H1 (cell line): ENCODE data around the gene PRAME. TPM values are rescaled to one million over a fixed set of nuclear protein-coding genes. Genes with fewer than 3 reads are reported as not detected.
A peak's percentile ranks its signal among the peaks of the same experiment; 100 is the strongest.

Experiments used
- BACH1 ChIP-seq: IDR thresholded peaks from 2 replicates; pipeline ENCODE4 v1.6.1; 2012; ENCODE audit warnings: low read length, improper control_type of control experiment
- BCL11A ChIP-seq, 2 experiments: IDR thresholded peaks; one replicate each; pipeline ENCODE4 v1.6.1; 2011; ENCODE audit warnings: low read depth in 2 of 2, low read length in 2 of 2, mild to moderate bottlenecking in 2 of 2
- CBX8 ChIP-seq: fragments of 300-800, 300-1000 bp; sonication (generic); IDR thresholded peaks from 2 replicates; pipeline ENCODE4 v1.7.1; 2016; ENCODE audit warnings: low read depth, low read length, borderline replicate concordance
- CEBPB ChIP-seq: IDR thresholded peaks from 2 replicates; pipeline ENCODE4 v1.6.1; 2012; ENCODE audit warnings: low read depth, low read length
- CHD2 ChIP-seq: IDR thresholded peaks from 2 replicates; pipeline ENCODE4 v1.6.1; 2012; ENCODE audit warnings: low read length, improper control_type of control experiment
- CTBP2 ChIP-seq: IDR thresholded peaks from 2 replicates; pipeline ENCODE4 v1.7.0; 2011; ENCODE audit warnings: borderline replicate concordance, mild to moderate bottlenecking, moderate library complexity, mixed read lengths, low read length; ENCODE audit not compliant: insufficient read depth, insufficient read length
- FOSL1 ChIP-seq: IDR thresholded peaks from 2 replicates; pipeline ENCODE4 v1.6.1; 2011; ENCODE audit warnings: mild to moderate bottlenecking, low read depth, low read length, moderate library complexity; ENCODE audit not compliant: insufficient read depth
- HDAC6 ChIP-seq: IDR thresholded peaks from one replicate; pipeline ENCODE4 v1.7.1; 2012; ENCODE audit warnings: low read depth, mild to moderate bottlenecking, inconsistent platforms, low read length, moderate library complexity
- JUN ChIP-seq: IDR thresholded peaks from 2 replicates; pipeline ENCODE4 v1.6.1; 2011; ENCODE audit warnings: low read depth, mild to moderate bottlenecking, improper control_type of control experiment, low read length
- KDM4A ChIP-seq: IDR thresholded peaks from one replicate; pipeline ENCODE4 v1.7.1; 2012; ENCODE audit warnings: low read depth, mild to moderate bottlenecking, moderate library complexity, low read length, inconsistent platforms; ENCODE audit not compliant: severe bottlenecking
- KDM5A ChIP-seq: fragments of 200-600 bp; IDR thresholded peaks from 2 replicates; pipeline ENCODE4 v1.7.1; 2012; ENCODE audit warnings: mild to moderate bottlenecking, low read length, inconsistent platforms, mixed read lengths
- NANOG ChIP-seq: IDR thresholded peaks from 2 replicates; pipeline ENCODE4 v1.6.1; 2011; ENCODE audit warnings: low read length, low read depth, mild to moderate bottlenecking, inconsistent platforms; ENCODE audit not compliant: insufficient read depth, poor library complexity, severe bottlenecking
- RAD21 ChIP-seq, 2 experiments: IDR thresholded peaks in 1 of 2; conservative IDR thresholded peaks in 1 of 2; 2 replicates each; pipeline ENCODE4 v1.6.1; 2011; ENCODE audit warnings: low read depth in 2 of 2, low read length in 2 of 2, improper control_type of control experiment in 1 of 2, inconsistent platforms in 1 of 2, mild to moderate bottlenecking in 1 of 2, moderate library complexity in 1 of 2
- RBBP5 ChIP-seq: IDR thresholded peaks from 2 replicates; pipeline ENCODE4 v1.7.1; 2012; ENCODE audit warnings: low read depth, mild to moderate bottlenecking, inconsistent platforms, low read length, moderate library complexity, borderline replicate concordance
- RFX5 ChIP-seq: IDR thresholded peaks from 2 replicates; pipeline ENCODE4 v1.6.1; 2011; ENCODE audit warnings: low read depth, low read length, improper control_type of control experiment, borderline replicate concordance
- SAP30 ChIP-seq: fragments of 300-600 bp; sonication (generic); IDR thresholded peaks from 2 replicates; pipeline ENCODE4 v1.7.1; 2012; ENCODE audit warnings: low read length, moderate library complexity, mild to moderate bottlenecking, inconsistent platforms; ENCODE audit not compliant: insufficient read depth, insufficient replicate concordance
- SIRT6 ChIP-seq: IDR thresholded peaks from one replicate; pipeline ENCODE4 v1.7.1; 2012; ENCODE audit warnings: low read length, inconsistent platforms
- SP2 ChIP-seq: IDR thresholded peaks from 2 replicates; pipeline ENCODE4 v1.6.1; 2012; ENCODE audit warnings: mild to moderate bottlenecking, low read length, inconsistent platforms
- SRF ChIP-seq: IDR thresholded peaks from 2 replicates; pipeline ENCODE4 v1.6.1; 2011; ENCODE audit warnings: mild to moderate bottlenecking, low read depth, low read length, moderate library complexity
- YY1 ChIP-seq: IDR thresholded peaks from 2 replicates; pipeline ENCODE4 v1.6.1; 2011; ENCODE audit warnings: low read depth, mild to moderate bottlenecking, low read length
- polyA plus RNA-seq, 7 experiments: library from polyadenylated mRNA; depleted of rRNA in 3 of 7; stranded (reverse) in 5 of 7; unstranded in 2 of 7; fragments of >200 nt in 5 of 7; fragments of 200-250 nt in 2 of 7; gene quantifications; 1 replicate in 5 of 7; 2 replicates in 1 of 7; 4 replicates in 1 of 7; pipeline versions ENCODE4 v1.2.1 to v1.2.3, GENCODE V29; 2011 to 2013; ENCODE audit warnings: missing spikeins in 2 of 7, mixed read lengths in 2 of 7
- total RNA-seq: library from RNA; stranded (reverse); fragmentation: NEBNext Ultra II Directional; extraction: Animal tissue kit (Norgen Biotek cat#: 25700); gene quantifications from 2 replicates; pipeline ENCODE4 v1.2.1, GENCODE V29; 2021
- TF ChIP-seq, protein P1 (sequence below): IDR thresholded peaks from 2 replicates; pipeline ENCODE4 v1.6.1; 2011; ENCODE audit warnings: low read length, improper control_type of control experiment
- TF ChIP-seq, protein P2 (sequence below): IDR thresholded peaks from 2 replicates; pipeline ENCODE4 v1.6.1; 2011; ENCODE audit warnings: low read depth, mild to moderate bottlenecking, low read length; ENCODE audit not compliant: insufficient read depth

PRAME gene
- total and polyA plus RNA-seq, 2 of the 8 experiments (the other 6 are each of a cell fraction or from before 2014, with no cell fraction given) = 0.15 to 1.1 TPM

DNA sequence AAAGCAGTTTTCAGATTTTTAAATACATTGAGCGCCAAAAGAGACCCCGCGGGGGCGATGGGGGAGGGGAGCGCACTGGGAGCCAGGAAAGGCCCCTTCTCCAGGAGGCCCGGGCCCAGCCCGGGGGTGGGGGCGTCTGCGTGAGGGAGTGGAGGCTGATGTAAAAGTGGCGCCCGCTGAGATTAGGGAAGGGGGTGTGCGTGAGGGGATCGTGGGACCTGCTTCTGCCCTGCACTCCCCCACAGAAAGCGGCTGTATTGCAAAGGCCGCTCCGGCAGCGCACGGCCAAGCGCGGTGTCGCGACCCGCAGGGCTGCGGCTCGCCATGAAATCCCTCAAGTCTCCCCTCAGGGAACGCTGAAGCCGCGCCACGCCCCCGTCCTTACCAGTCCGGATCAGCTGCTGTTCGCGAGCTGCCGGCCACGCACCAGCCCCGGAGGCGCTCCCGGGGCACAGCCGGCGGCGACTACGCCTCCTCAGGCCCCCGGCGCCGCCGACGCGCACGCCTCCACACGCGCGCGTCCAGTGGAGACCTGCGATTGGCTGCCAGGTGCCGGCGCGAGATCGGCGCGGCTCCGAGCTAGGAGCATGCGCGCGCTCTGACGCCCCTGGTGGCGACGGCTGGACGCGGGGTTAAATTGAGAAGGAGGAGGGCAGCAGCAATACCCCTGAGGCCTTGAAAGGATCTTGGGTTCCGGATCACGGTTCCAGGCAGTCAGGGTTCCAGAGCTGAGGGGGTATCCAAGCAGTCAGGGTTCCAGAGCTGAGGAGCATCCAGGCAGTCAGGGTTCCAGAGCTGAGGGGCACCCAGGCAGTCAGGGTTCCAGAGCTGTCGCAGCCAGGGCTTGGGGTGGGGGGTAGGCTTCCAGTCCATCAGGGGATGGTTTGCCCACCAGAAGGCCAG is 50.5 kb downstream of the PRAME start, which contains the start of gene ZNF280B (continued):
- no peak for TF ChIP-seq RFX5
- no peak for TF ChIP-seq NANOG
- TF ChIP-seq HDAC6 = no peak
- TF ChIP-seq RAD21 (IDR thresholded peaks at IDR 0.05 in 1 of 2, conservative IDR thresholded peaks at IDR 0.05 in 1 of 2; ENCODE audit: low read depth in 2 of 2, low read length in 2 of 2) = peak; percentile 26 to 36; a peak in 3 of 4 replicates
- TF ChIP-seq JUN = no peak
- TF ChIP-seq, protein P1, sequence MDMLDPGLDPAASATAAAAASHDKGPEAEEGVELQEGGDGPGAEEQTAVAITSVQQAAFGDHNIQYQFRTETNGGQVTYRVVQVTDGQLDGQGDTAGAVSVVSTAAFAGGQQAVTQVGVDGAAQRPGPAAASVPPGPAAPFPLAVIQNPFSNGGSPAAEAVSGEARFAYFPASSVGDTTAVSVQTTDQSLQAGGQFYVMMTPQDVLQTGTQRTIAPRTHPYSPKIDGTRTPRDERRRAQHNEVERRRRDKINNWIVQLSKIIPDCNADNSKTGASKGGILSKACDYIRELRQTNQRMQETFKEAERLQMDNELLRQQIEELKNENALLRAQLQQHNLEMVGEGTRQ = no peak
- no peak for TF ChIP-seq CHD2
- TF ChIP-seq YY1 = no peak
- peak; percentile 87; the same call in 1 of the 2 replicates for TF ChIP-seq RBBP5
- no peak for TF ChIP-seq FOSL1
- no peak for TF ChIP-seq SRF
- no peak for TF ChIP-seq SP2
- no peak for TF ChIP-seq CTBP2
- TF ChIP-seq KDM4A = peak; percentile 95
- TF ChIP-seq SAP30 = no peak
- TF ChIP-seq SIRT6 = no peak
- TF ChIP-seq CEBPB = no peak
- TF ChIP-seq KDM5A = no peak
- TF ChIP-seq, protein P2, sequence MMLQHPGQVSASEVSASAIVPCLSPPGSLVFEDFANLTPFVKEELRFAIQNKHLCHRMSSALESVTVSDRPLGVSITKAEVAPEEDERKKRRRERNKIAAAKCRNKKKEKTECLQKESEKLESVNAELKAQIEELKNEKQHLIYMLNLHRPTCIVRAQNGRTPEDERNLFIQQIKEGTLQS = no peak
- no peak for TF ChIP-seq BACH1
- TF ChIP-seq BCL11A (IDR thresholded peaks at IDR 0.05; ENCODE audit: low read depth in 2 of 2, low read length in 2 of 2) = no peak
- TF ChIP-seq CBX8 = no peak
